C4-2B (cell line): ENCODE results near the gene AGAP5.
A peak's percentile ranks its signal among the peaks of the same experiment; 100 is the strongest.

Experiments
- CTCF ChIP-seq: fragments of 450-650 bp; conservative IDR thresholded peaks from 2 replicates; pipeline ENCODE4 v1.5.1; 2017; ENCODE audit warnings: mild to moderate bottlenecking
- ZFX ChIP-seq: fragments of 450-650 bp; IDR thresholded peaks from 2 replicates; pipeline ENCODE4 v1.6.1; 2017

- TF ChIP-seq CTCF (peak; percentile 90), ZFX (no peak)
Observed at GRCh38 chr10:73644015-73644743, 53.7 kb downstream of the AGAP5 start.
